H1 (cell line): ENCODE data around the gene CARD11.

ENCODE experiments used
- BRCA1 ChIP-seq: IDR thresholded peaks from 2 replicates; pipeline ENCODE4 v1.6.1; 2012; ENCODE audit warnings: low read depth, low read length, improper control_type of control experiment
- CHD1 ChIP-seq: IDR thresholded peaks from 2 replicates; pipeline ENCODE4 v1.6.1; 2012; ENCODE audit warnings: low read depth, low read length, improper control_type of control experiment
- NRF1 ChIP-seq: IDR thresholded peaks from 2 replicates; pipeline ENCODE4 v1.6.1; 2011; ENCODE audit warnings: mild to moderate bottlenecking, low read depth, low read length, improper control_type of control experiment
- PHF8 ChIP-seq: fragments of 200-600 bp; sonication (generic); conservative IDR thresholded peaks from 2 replicates; pipeline ENCODE4 v1.7.1; 2012; ENCODE audit warnings: low read depth, mild to moderate bottlenecking, inconsistent platforms, low read length, moderate library complexity
- POLR2A ChIP-seq, 2 experiments: IDR thresholded peaks; 1 replicate in 1 of 2; 2 replicates in 1 of 2; pipeline ENCODE4 v1.6.1; 2011; ENCODE audit warnings: low read depth in 2 of 2, low read length in 2 of 2, mild to moderate bottlenecking in 2 of 2; ENCODE audit errors: control extremely low read depth in 1 of 2
- TF ChIP-seq, protein P1 (sequence below), 3 experiments: IDR thresholded peaks; 1 replicate in 2 of 3; 2 replicates in 1 of 3; pipeline versions ENCODE4 v1.5.1 to v1.6.1; 2011; ENCODE audit warnings: low read length in 3 of 3, mild to moderate bottlenecking in 3 of 3, inconsistent platforms in 2 of 3, low read depth in 1 of 3, moderate library complexity in 1 of 3; ENCODE audit not compliant: insufficient read depth in 1 of 3; ENCODE audit errors: control extremely low read depth in 1 of 3

DNA sequence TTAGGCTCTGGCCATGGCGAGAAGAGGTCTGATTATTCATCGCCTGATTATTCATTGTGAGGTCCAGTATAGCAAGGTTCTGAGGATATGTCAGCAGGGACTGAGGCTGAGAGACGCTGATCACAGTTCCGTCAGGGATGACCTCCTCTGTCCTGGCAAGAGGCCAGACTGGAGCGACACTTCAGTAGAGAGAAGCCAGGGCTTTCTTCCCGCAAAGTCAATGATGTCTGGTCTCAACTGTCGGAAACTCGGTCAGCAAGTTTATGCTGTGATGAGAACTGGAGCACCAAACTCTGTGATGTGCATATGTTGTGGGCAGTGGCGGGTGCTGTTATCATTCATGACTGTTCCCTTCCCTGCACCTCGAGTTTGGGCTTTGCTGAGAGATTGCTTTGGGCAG is 170.5 kb downstream of the CARD11 start:
- TF ChIP-seq, protein P1, sequence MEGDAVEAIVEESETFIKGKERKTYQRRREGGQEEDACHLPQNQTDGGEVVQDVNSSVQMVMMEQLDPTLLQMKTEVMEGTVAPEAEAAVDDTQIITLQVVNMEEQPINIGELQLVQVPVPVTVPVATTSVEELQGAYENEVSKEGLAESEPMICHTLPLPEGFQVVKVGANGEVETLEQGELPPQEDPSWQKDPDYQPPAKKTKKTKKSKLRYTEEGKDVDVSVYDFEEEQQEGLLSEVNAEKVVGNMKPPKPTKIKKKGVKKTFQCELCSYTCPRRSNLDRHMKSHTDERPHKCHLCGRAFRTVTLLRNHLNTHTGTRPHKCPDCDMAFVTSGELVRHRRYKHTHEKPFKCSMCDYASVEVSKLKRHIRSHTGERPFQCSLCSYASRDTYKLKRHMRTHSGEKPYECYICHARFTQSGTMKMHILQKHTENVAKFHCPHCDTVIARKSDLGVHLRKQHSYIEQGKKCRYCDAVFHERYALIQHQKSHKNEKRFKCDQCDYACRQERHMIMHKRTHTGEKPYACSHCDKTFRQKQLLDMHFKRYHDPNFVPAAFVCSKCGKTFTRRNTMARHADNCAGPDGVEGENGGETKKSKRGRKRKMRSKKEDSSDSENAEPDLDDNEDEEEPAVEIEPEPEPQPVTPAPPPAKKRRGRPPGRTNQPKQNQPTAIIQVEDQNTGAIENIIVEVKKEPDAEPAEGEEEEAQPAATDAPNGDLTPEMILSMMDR (IDR thresholded peaks at IDR 0.05; ENCODE audit: control extremely low read depth in 1 of 3, insufficient read depth in 1 of 3, low read depth in 1 of 3, low read length in 3 of 3) = no peak
- TF ChIP-seq NRF1 = no peak
- TF ChIP-seq POLR2A (IDR thresholded peaks at IDR 0.05; ENCODE audit: control extremely low read depth in 1 of 2, low read depth in 2 of 2, low read length in 2 of 2) = no peak
- no peak for TF ChIP-seq PHF8
- no peak for TF ChIP-seq BRCA1
- no peak for TF ChIP-seq CHD1
